Effector memory CD4-positive, alpha-beta T cell (primary cell): ENCODE data around the gene SAV1.

Source experiments
- DNase-seq, 3 donors: peaks; one replicate each; pipeline ENCODE4 v3.0.0-alpha.2; 2020
- H3K27ac ChIP-seq: 2 replicates; pipeline ENCODE4 v1.7.0; 2013; ENCODE audit warnings: mild to moderate bottlenecking, low read length, moderate library complexity; ENCODE audit not compliant: insufficient read depth, poor library complexity, severe bottlenecking
- H3K27me3 ChIP-seq: replicated peaks from 2 replicates; pipeline ENCODE4 v1.7.0; 2013; ENCODE audit warnings: mild to moderate bottlenecking, low read length; ENCODE audit not compliant: insufficient read depth, control insufficient read depth, poor library complexity, severe bottlenecking
- H3K36me3 ChIP-seq: 2 replicates; pipeline ENCODE4 v1.7.0; 2013; ENCODE audit warnings: mild to moderate bottlenecking, low read length, moderate library complexity; ENCODE audit not compliant: control insufficient read depth, insufficient read depth
- H3K4me1 ChIP-seq: 2 replicates; pipeline ENCODE4 v1.7.0; 2013; ENCODE audit warnings: low read length, mild to moderate bottlenecking; ENCODE audit not compliant: control insufficient read depth, insufficient read depth, poor library complexity, severe bottlenecking
- H3K4me3 ChIP-seq: 2 replicates; pipeline ENCODE4 v1.7.0; 2013; ENCODE audit warnings: low read length, low read depth, mild to moderate bottlenecking; ENCODE audit not compliant: insufficient read depth, poor library complexity, severe bottlenecking
- H3K9me3 ChIP-seq: 2 replicates; pipeline ENCODE4 v1.7.0; 2013; ENCODE audit warnings: mild to moderate bottlenecking, low read length, moderate library complexity; ENCODE audit not compliant: control insufficient read depth

SAV1 gene

DNA sequence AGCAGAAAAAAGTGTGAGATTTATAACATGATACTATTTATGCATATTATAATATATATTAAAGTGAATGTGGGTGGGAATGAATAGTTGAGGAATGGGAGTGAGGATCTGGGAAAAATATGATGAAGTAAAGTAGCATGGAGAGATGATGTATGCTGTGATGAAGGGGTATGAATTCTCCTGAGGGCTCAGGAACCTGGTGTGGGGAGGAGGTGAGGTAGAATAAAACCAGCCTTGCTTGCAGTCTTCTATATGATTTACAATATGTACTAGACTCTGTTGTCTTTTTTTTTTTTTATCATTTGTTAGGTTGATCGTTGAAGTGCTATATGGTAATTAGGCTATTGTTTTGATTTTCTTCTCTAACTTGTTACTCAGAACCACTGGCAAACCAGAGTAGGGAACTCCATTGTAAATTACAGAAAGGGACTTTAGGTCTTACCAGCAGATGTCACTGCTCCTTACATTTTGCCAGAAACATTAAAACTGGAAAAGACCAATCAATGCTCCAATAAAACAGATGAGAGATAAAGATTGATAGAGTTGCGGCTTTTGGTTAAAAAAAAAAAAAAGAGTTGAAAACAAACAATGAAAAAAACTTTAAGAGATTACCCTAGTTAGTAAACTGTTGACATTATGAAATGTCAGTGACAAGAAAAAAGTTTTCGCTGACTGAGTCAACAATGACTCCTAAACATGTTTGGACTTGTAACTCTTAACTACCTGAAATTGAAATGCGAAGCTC is 68.2 kb downstream of the SAV1 start:
- no peak overlapping the region for H3K27ac ChIP-seq
- H3K4me1 ChIP-seq: no peaks in the 10 kb centered on the region
- DNase-seq: no peak
- no peaks in the 10 kb centered on the region for H3K27me3 ChIP-seq
- no peak overlapping the region for H3K4me3 ChIP-seq
- H3K36me3 ChIP-seq: no peaks in the 10 kb centered on the region
- H3K9me3 ChIP-seq: no peaks in the 10 kb centered on the region

DNA sequence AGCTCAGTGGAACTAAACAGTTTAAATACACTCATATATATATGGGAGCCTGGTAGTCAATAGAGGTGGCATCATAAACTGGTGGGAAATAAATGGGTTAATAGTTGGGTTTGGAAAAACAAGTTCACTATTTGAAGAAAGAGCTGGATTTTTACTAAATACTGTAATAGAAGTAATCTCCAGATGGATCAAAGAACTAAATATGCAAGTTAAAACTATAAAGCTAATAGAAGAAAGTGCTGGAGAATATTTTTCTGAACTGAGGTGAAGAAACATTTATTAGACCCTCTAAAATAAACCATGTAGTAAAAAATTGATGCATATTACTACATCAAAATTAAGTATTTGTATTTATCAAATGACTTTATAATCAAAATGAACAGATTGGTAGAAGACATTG is 69.3 kb downstream of the SAV1 start:
- Histone ChIP-seq H3K36me3 (no peaks in the 10 kb centered on the region), H3K27ac (no peak overlapping the region), H3K9me3 (no peaks in the 10 kb centered on the region), H3K4me3 (no peak overlapping the region), H3K27me3 (no peaks in the 10 kb centered on the region), H3K4me1 (no peaks in the 10 kb centered on the region)
- no peak for DNase-seq

DNA sequence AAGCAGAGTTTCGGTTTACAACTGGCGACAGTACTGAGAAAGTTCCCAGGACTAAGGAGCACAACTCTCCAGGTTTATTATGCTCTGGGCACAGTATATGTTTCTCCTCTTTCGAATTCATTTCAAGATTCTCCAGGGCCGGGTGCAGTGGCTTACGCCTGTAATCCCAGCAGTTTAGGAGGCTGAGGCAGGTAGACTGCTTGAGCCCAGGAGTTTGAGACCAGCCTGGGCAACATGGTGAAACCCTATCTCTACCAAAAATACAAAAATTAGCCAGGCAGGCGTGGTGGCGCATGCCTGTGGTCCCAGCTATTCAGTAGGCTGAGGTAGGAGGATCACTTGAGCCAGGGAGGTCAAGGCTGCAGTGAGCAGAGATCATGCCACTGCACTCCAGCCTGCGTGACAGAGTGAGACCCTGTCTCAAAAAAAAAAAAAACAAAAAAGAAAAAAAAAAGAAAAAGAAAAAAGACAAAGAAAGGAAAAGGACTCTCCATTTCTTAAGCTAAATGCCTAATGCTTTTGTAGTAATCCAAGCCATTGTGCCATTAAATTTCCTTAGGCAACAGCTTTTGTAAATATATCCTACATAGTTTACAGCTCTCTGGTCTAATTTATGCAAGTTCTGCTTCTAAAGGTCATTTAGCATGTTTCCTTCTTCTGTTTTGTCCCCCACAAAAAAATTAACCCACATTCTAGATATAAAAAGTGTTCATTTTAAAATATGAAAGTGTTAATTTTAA is 73.4 kb downstream of the SAV1 start:
- H3K36me3 ChIP-seq: no peaks in the 10 kb centered on the region

DNA sequence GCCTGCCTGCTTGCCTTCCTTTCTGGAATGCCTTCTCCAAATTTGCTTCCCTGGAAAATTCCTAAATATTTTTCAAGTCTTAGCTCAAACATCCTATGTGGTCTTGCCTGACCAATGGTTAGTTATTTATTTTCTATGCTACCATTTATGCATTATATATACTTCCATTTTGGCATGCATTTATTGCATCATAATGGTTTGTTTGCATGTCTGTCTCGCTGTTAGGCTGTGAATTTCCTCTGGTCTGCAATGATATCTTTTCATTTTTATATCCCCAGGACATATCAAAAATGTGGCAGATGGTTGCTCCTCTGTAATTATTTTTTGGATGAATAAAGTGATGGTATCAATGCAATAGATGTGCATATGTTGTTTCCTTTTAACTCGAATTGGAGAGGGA is 77.6 kb downstream of the SAV1 start:
- no peak overlapping the region for H3K27ac ChIP-seq
- no peak overlapping the region for H3K4me3 ChIP-seq
- no peak for DNase-seq
- H3K4me1 ChIP-seq: no peaks in the 10 kb centered on the region
- H3K36me3 ChIP-seq: no peaks in the 10 kb centered on the region
- H3K27me3 ChIP-seq: no peaks in the 10 kb centered on the region
- H3K9me3 ChIP-seq: no peaks in the 10 kb centered on the region

More for the DNA sequence above, 73.4 kb downstream of the SAV1 start:
- no peaks in the 10 kb centered on the region for H3K27me3 ChIP-seq
- DNase-seq: no peak
- H3K27ac ChIP-seq: no peak overlapping the region
- H3K9me3 ChIP-seq: no peaks in the 10 kb centered on the region
- H3K4me1 ChIP-seq: no peaks in the 10 kb centered on the region
- H3K4me3 ChIP-seq: no peak overlapping the region
